T-cell (primary cell): ENCODE measurements around the gene FSTL4. TPM values are rescaled to one million over a fixed set of nuclear protein-coding genes. Genes with fewer than 3 reads are reported as not detected.

Experiments
- ATAC-seq, 4 experiments: fragments of 200-7000 bp in 3 of 4; fragments of 150-1000 bp in 1 of 4; cut with Tn5 transposase; replicated peaks in 1 of 4; 1 replicate in 3 of 4; 2 replicates in 1 of 4; pipeline ENCODE4 v1.10.0; 2021; ENCODE audit warnings: moderate library complexity in 3 of 4, mild to moderate bottlenecking in 2 of 4, moderate number of reproducible peaks in 1 of 4
- CTCF ChIA-PET, 2 donors: fragments of 300-600 bp; sonication (Branson Sonifier 250); formaldehyde crosslinking; loops; one replicate each; lab custom pipeline; 2022; ENCODE audit warnings: antibody characterized with exemption in 2 of 2; lab: Charles Lee
- POLR2A ChIA-PET, 2 donors: fragments of 300-600 bp; sonication (Branson Sonifier 250); formaldehyde crosslinking; loops; one replicate each; lab custom pipeline; 2022; ENCODE audit warnings: antibody characterized with exemption in 2 of 2; lab: Charles Lee
- DNase-seq, 35 experiments: peaks; one replicate each; pipeline versions ENCODE4 v3.0.0 to v3.0.0-alpha.2; 2013 to 2023
- H3K27ac ChIP-seq: one replicate; pipeline ENCODE4 v1.5.1; 2013; ENCODE audit warnings: low read length
- H3K27me3 ChIP-seq, 2 experiments: replicated peaks in 1 of 2; 1 replicate in 1 of 2; 2 replicates in 1 of 2; pipeline versions ENCODE4 v1.6.1 to v1.7.0; 2013; ENCODE audit warnings: low read length in 1 of 2, mixed read lengths in 1 of 2; ENCODE audit not compliant: control insufficient read depth in 2 of 2, insufficient read depth in 2 of 2; ENCODE audit errors: extremely low read depth in 1 of 2
- H3K36me3 ChIP-seq, 2 donors: 1 replicate in 1 of 2; 2 replicates in 1 of 2; pipeline versions ENCODE4 v1.6.1 to v1.7.0; 2013; ENCODE audit warnings: low read length in 1 of 2; ENCODE audit not compliant: control insufficient read depth in 2 of 2, insufficient read depth in 1 of 2; ENCODE audit errors: extremely low read depth in 1 of 2
- H3K4me1 ChIP-seq, 2 experiments: 1 replicate in 1 of 2; 2 replicates in 1 of 2; pipeline versions ENCODE4 v1.6.1 to v1.7.0; 2013; ENCODE audit warnings: low read length in 2 of 2, mixed read lengths in 1 of 2; ENCODE audit not compliant: insufficient read depth in 2 of 2, control insufficient read depth in 1 of 2; ENCODE audit errors: extremely low read depth in 1 of 2
- H3K4me3 ChIP-seq, 2 donors: 1 replicate in 1 of 2; 2 replicates in 1 of 2; pipeline versions ENCODE4 v1.5.1 to v1.7.0; 2013; ENCODE audit warnings: mild to moderate bottlenecking in 2 of 2, low read length in 1 of 2, moderate library complexity in 1 of 2; ENCODE audit not compliant: control insufficient read depth in 1 of 2; ENCODE audit errors: extremely low read depth in 1 of 2
- H3K9me3 ChIP-seq: 2 replicates; pipeline ENCODE4 v1.7.0; 2013
- H3K27ac Mint-ChIP-seq, 2 donors: one replicate each; pipeline ENCODE4 v1.8.0; 2020 to 2021; ENCODE audit warnings: mild to moderate bottlenecking in 2 of 2, mixed read lengths in 2 of 2
- H3K27me3 Mint-ChIP-seq, 2 donors: one replicate each; pipeline ENCODE4 v1.8.0; 2021 to 2022; ENCODE audit warnings: mixed read lengths in 2 of 2
- H3K36me3 Mint-ChIP-seq: one replicate; pipeline ENCODE4 v1.8.0; 2021; ENCODE audit warnings: mixed read lengths
- H3K4me1 Mint-ChIP-seq, 3 donors: one replicate each; pipeline ENCODE4 v1.8.0; 2020 to 2022; ENCODE audit warnings: mixed read lengths in 3 of 3, mild to moderate bottlenecking in 1 of 3
- H3K4me3 Mint-ChIP-seq, 3 donors: one replicate each; pipeline ENCODE4 v1.8.0; 2020 to 2022; ENCODE audit warnings: mild to moderate bottlenecking in 3 of 3, mixed read lengths in 3 of 3, moderate library complexity in 3 of 3
- H3K9me3 Mint-ChIP-seq, 3 donors: one replicate each; pipeline ENCODE4 v1.8.0; 2020 to 2022; ENCODE audit warnings: mixed read lengths in 3 of 3
- WGBS: methylation state at CpG from one replicate; pipeline ENCODE4 v1.1.5; 2013; ENCODE audit warnings: missing lambda C conversion rate; ENCODE audit not compliant: insufficient coverage; 5-methylcytosine and 5-hydroxymethylcytosine counted together
- total RNA-seq, 35 experiments: library from RNA in 6 of 35; stranded (reverse) in 6 of 35; fragments of 120-200 nt in 1 of 35; gene quantifications; one replicate each; pipeline versions ENCODE4 v1.2.1 to v1.2.4 and lab custom pipeline; 2013 to 2026

Gene FSTL4
- total RNA-seq, 5 donors from 2014 or later (not counting 1 experiment from before 2014, with no cell fraction given) = 1.6 TPM; not detected in 3

GRCh38 chr5:133562554-133562953, 49.8 kb downstream of the FSTL4 start:
- H3K9me3 ChIP-seq = no peaks in the 10 kb centered on the region
- no peak overlapping the region for H3K4me3 ChIP-seq
- H3K4me1 ChIP-seq = no peaks in the 10 kb centered on the region
- no peak for DNase-seq
- H3K36me3 ChIP-seq = no peaks in the 10 kb centered on the region
- H3K4me1 Mint-ChIP-seq = no peaks in the 10 kb centered on the region
- H3K27ac Mint-ChIP-seq = no peak overlapping the region
- WGBS = 77% methylated on average over 7 of the region's 10 CpGs
- peaks cover 0 to 13% of the 10 kb centered on the region in 2 experiments for H3K27me3 ChIP-seq
- peaks cover 0 to 4% (median 4%) of the 10 kb centered on the region in 3 donors for H3K9me3 Mint-ChIP-seq
- POLR2A ChIA-PET = no interaction called here
- CTCF ChIA-PET = no interaction called here
- H3K4me3 Mint-ChIP-seq = no peak overlapping the region
- no peak for ATAC-seq
- no peaks in the 10 kb centered on the region for H3K36me3 Mint-ChIP-seq
- H3K27me3 Mint-ChIP-seq = peaks cover 28 to 36% of the 10 kb centered on the region in 2 donors
- H3K27ac ChIP-seq = no peak overlapping the region

GRCh38 chr5:133559960-133560359, 52.4 kb downstream of the FSTL4 start:
- no peaks in the 10 kb centered on the region for H3K9me3 Mint-ChIP-seq
- H3K27me3 ChIP-seq = peaks cover 0 to 13% of the 10 kb centered on the region in 2 experiments
- ChIA-PET POLR2A (no interaction called here), CTCF (interaction anchor here in 1 of 2 donors (0.6 kb wide), 1 partner anchor 15 kb away, joined by 3 read pairs; no protein-coding TSS in a partner anchor)
- no peak overlapping the region for H3K4me3 Mint-ChIP-seq
- no peak for ATAC-seq
- no peak overlapping the region for H3K4me3 ChIP-seq
- no peaks in the 10 kb centered on the region for H3K4me1 ChIP-seq
- H3K9me3 ChIP-seq = no peaks in the 10 kb centered on the region
- H3K27ac ChIP-seq = no peak overlapping the region
- DNase-seq = no peak
- no peak overlapping the region for H3K27ac Mint-ChIP-seq
- peaks cover 25 to 34% of the 10 kb centered on the region in 2 donors for H3K27me3 Mint-ChIP-seq
- H3K4me1 Mint-ChIP-seq = no peaks in the 10 kb centered on the region
- WGBS = 73% methylated on average over 5 of the region's 5 CpGs
- no peaks in the 10 kb centered on the region for H3K36me3 Mint-ChIP-seq
- H3K36me3 ChIP-seq = no peaks in the 10 kb centered on the region

GRCh38 chr5:133556551-133556950, 55.8 kb downstream of the FSTL4 start:
- Mint-ChIP-seq H3K27me3 (peaks cover 36 to 38% of the 10 kb centered on the region in 2 donors), H3K36me3 (no peaks in the 10 kb centered on the region), H3K4me1 (peaks cover 0 to 6% (median 0%) of the 10 kb centered on the region in 3 donors), H3K27ac (no peak overlapping the region), H3K9me3 (no peaks in the 10 kb centered on the region), H3K4me3 (no peak overlapping the region)
- ChIA-PET POLR2A (no interaction called here), CTCF (no interaction called here)
- H3K27me3 ChIP-seq = peaks cover 2 to 30% of the 10 kb centered on the region in 2 experiments
- WGBS = 43% methylated on average over 2 of the region's 4 CpGs
- no peaks in the 10 kb centered on the region for H3K4me1 ChIP-seq
- H3K9me3 ChIP-seq = no peaks in the 10 kb centered on the region
- ATAC-seq (no peak), DNase-seq (no peak)
- no peak overlapping the region for H3K27ac ChIP-seq
- H3K36me3 ChIP-seq = no peaks in the 10 kb centered on the region
- H3K4me3 ChIP-seq = no peak overlapping the region

- H3K27ac ChIP-seq = no peak overlapping the region
- H3K27ac Mint-ChIP-seq = no peak overlapping the region
- peaks cover 4 to 25% of the 10 kb centered on the region in 2 experiments for H3K27me3 ChIP-seq
- no peak for DNase-seq
- H3K9me3 ChIP-seq = no peaks in the 10 kb centered on the region
- 81% methylated on average over 5 of the region's 6 CpGs for WGBS
- H3K27me3 Mint-ChIP-seq = peaks cover 33 to 39% of the 10 kb centered on the region in 2 donors
- H3K4me3 ChIP-seq = no peak overlapping the region
- H3K4me1 Mint-ChIP-seq = peaks cover 0 to 6% (median 0%) of the 10 kb centered on the region in 3 donors
- no peak overlapping the region for H3K4me3 Mint-ChIP-seq
- H3K36me3 ChIP-seq = no peaks in the 10 kb centered on the region
- no peaks in the 10 kb centered on the region for H3K9me3 Mint-ChIP-seq
- no peaks in the 10 kb centered on the region for H3K4me1 ChIP-seq
- H3K36me3 Mint-ChIP-seq = no peaks in the 10 kb centered on the region
- no peak for ATAC-seq
- ChIA-PET POLR2A (no interaction called here), CTCF (interaction anchor here in 1 of 2 donors (0.7 kb wide), 1 partner anchor 313 kb away, joined by 3 read pairs; no protein-coding TSS in a partner anchor)
Observed at GRCh38 chr5:133554279-133554678, 58.1 kb downstream of the FSTL4 start.

GRCh38 chr5:133552925-133553525, 59.3 kb downstream of the FSTL4 start:
- Histone ChIP-seq H3K36me3 (no peaks in the 10 kb centered on the region), H3K9me3 (no peaks in the 10 kb centered on the region), H3K27ac (no peak overlapping the region), H3K4me3 (no peak overlapping the region), H3K4me1 (no peaks in the 10 kb centered on the region), H3K27me3 (peaks cover 4 to 19% of the 10 kb centered on the region in 2 experiments)
- no peaks in the 10 kb centered on the region for H3K36me3 Mint-ChIP-seq
- ChIA-PET CTCF (no interaction called here), POLR2A (no interaction called here)
- H3K4me1 Mint-ChIP-seq = peaks cover 0 to 6% (median 0%) of the 10 kb centered on the region in 3 donors
- H3K27me3 Mint-ChIP-seq = peaks cover 26 to 39% of the 10 kb centered on the region in 2 donors
- H3K27ac Mint-ChIP-seq = no peak overlapping the region
- H3K4me3 Mint-ChIP-seq = no peak overlapping the region
- peaks cover 0 to under 1% (median 0%) of the 10 kb centered on the region in 3 donors for H3K9me3 Mint-ChIP-seq
- peak in 3 of 4 experiments; percentile 42 to 69 (median 43) for ATAC-seq
- WGBS = 48% methylated on average over 4 of the region's 13 CpGs
- peak in 30 of 35 experiments; percentile 7 to 58 (median 32) for DNase-seq

DNA sequence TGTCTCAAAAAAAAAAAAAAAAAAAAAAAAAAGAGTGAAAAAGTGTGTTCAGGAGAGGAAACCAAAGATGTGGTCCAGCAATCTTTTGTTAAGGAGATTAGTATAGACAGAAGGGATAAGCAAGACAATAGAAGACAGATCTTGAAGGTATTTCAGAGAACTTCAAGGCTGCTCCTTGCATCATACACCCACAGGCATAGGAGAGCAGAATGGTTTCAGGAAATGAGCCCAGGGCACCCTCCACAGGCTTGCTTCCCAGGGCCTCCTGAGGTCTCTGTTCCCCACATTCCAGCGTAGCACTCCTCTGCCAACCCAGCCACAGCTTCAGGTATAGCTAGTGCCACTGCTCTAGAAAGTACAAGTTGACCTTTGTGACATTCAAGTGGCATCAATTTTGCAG, 65.8 kb downstream of the FSTL4 start:
- Histone ChIP-seq H3K36me3 (no peaks in the 10 kb centered on the region), H3K27ac (no peak overlapping the region), H3K9me3 (no peaks in the 10 kb centered on the region), H3K27me3 (peaks cover 0 to 7% of the 10 kb centered on the region in 2 experiments), H3K4me1 (no peaks in the 10 kb centered on the region), H3K4me3 (no peak overlapping the region)
- Mint-ChIP-seq H3K4me1 (no peaks in the 10 kb centered on the region), H3K36me3 (no peaks in the 10 kb centered on the region), H3K9me3 (peaks cover 0 to 9% (median 4%) of the 10 kb centered on the region in 3 donors), H3K27me3 (peaks cover 31 to 34% of the 10 kb centered on the region in 2 donors), H3K4me3 (no peak overlapping the region), H3K27ac (no peak overlapping the region)
- ChIA-PET CTCF (interaction anchor here in 1 of 2 donors (0.7 kb wide), 1 partner anchor 996 kb away, joined by 4 read pairs; no protein-coding TSS in a partner anchor), POLR2A (no interaction called here)
- DNase-seq = no peak
- no peak for ATAC-seq
- WGBS = no CpG with 5 or more reads among the region's 1 CpG
